Natural killer cell (primary cell): ENCODE results near the gene DBN1. TPM values are rescaled to one million over a fixed set of nuclear protein-coding genes. Genes with fewer than 3 reads are reported as not detected.

Source experiments
- ATAC-seq, 3 donors: fragments of 150-1000 bp in 2 of 3; fragments of 200-7000 bp in 1 of 3; cut with Tn5 transposase; 1 replicate in 1 of 3; 2 replicates in 2 of 3; pipeline ENCODE4 v1.10.0; 2021; ENCODE audit warnings: mild to moderate bottlenecking in 2 of 3, moderate library complexity in 2 of 3
- DNase-seq, 2 donors: peaks; one replicate each; pipeline versions ENCODE4 v3.0.0 to v3.0.0-alpha.2; 2013 to 2021; ENCODE audit warnings: mixed read lengths in 1 of 2
- H3K27ac ChIP-seq: one replicate; pipeline ENCODE4 v1.5.1; 2013; ENCODE audit warnings: mild to moderate bottlenecking, low read length
- H3K27me3 ChIP-seq: one replicate; pipeline ENCODE4 v1.6.1; 2013; ENCODE audit warnings: low read length; ENCODE audit not compliant: control insufficient read depth, insufficient read depth
- H3K36me3 ChIP-seq: one replicate; pipeline ENCODE4 v1.6.1; 2013; ENCODE audit warnings: low read length; ENCODE audit not compliant: control insufficient read depth, insufficient read depth
- H3K4me1 ChIP-seq: one replicate; pipeline ENCODE4 v1.6.1; 2013; ENCODE audit warnings: low read length; ENCODE audit not compliant: control insufficient read depth, insufficient read depth
- H3K4me3 ChIP-seq: one replicate; pipeline ENCODE4 v1.5.1; 2013; ENCODE audit warnings: low read length
- H3K9me3 ChIP-seq: one replicate; pipeline ENCODE4 v1.6.1; 2013; ENCODE audit warnings: low read length; ENCODE audit not compliant: control insufficient read depth, insufficient read depth
- H3K27ac Mint-ChIP-seq, 2 donors: one replicate each; pipeline ENCODE4 v1.8.0; 2022; ENCODE audit warnings: mild to moderate bottlenecking in 2 of 2, mixed read lengths in 2 of 2, moderate library complexity in 1 of 2
- H3K27me3 Mint-ChIP-seq, 2 donors: one replicate each; pipeline ENCODE4 v1.8.0; 2022; ENCODE audit warnings: low read depth in 2 of 2, mixed read lengths in 2 of 2
- H3K36me3 Mint-ChIP-seq: one replicate; pipeline ENCODE4 v1.8.0; 2022; ENCODE audit warnings: mixed read lengths
- H3K4me1 Mint-ChIP-seq, 2 donors: one replicate each; pipeline ENCODE4 v1.8.0; 2022; ENCODE audit warnings: mixed read lengths in 2 of 2
- H3K4me3 Mint-ChIP-seq: one replicate; pipeline ENCODE4 v1.8.0; 2022; ENCODE audit warnings: mild to moderate bottlenecking, moderate library complexity, mixed read lengths
- H3K9me3 Mint-ChIP-seq, 2 donors: one replicate each; pipeline ENCODE4 v1.8.0; 2022; ENCODE audit warnings: mixed read lengths in 2 of 2
- CTCF ChIP-seq: fragments of 200-600 bp; IDR thresholded peaks from one replicate; pipeline ENCODE4 v1.8.0; 2022; ENCODE audit warnings: antibody characterized with exemption
- WGBS: methylation state at CpG from one replicate; pipeline ENCODE4 v1.1.7; 2013; ENCODE audit warnings: missing lambda C conversion rate; ENCODE audit not compliant: insufficient coverage; 5-methylcytosine and 5-hydroxymethylcytosine counted together
- intact Hi-C: fragments of 100-400 bp; cut with micrococcal nuclease; formaldehyde crosslinking; loops from one replicate; pipeline ENCODE4 v1.14.2; 2022
- total RNA-seq, 4 donors: library from RNA; stranded (reverse); fragments of 120-200 nt in 1 of 4; gene quantifications; one replicate each; pipeline versions ENCODE4 v1.2.3 to v1.2.4, GENCODE V29; 2013 to 2022

Gene DBN1
- total RNA-seq, 3 donors from 2014 or later (not counting 1 experiment from before 2014, with no cell fraction given) = 13.7 to 25.2 (median 15.0) TPM

GRCh38 chr5:177439518-177440053 lies 33.8 kb downstream of the DBN1 start:
- Histone ChIP-seq H3K4me1 (peaks cover 44% of the 10 kb centered on the region), H3K4me3 (no peak overlapping the region), H3K36me3 (peaks cover 82% of the 10 kb centered on the region), H3K27me3 (no peaks in the 10 kb centered on the region), H3K27ac (no peak overlapping the region), H3K9me3 (no peaks in the 10 kb centered on the region)
- Mint-ChIP-seq H3K27ac (peak overlapping the region; percentile 47 to 72), H3K4me1 (peaks cover 10 to 46% of the 10 kb centered on the region in 2 donors), H3K36me3 (no peaks in the 10 kb centered on the region), H3K9me3 (no peaks in the 10 kb centered on the region), H3K27me3 (no peaks in the 10 kb centered on the region), H3K4me3 (no peak overlapping the region)
- WGBS = 97% methylated on average over 4 of the region's 4 CpGs
- peak in 1 of 2 donors; percentile 7 for DNase-seq
- no peak for ATAC-seq
- no peak for TF ChIP-seq CTCF
- intact Hi-C loops = no loop called here

- TF ChIP-seq CTCF = no peak
- intact Hi-C loops = no loop called here
- ATAC-seq = no peak
- Histone ChIP-seq H3K9me3 (no peaks in the 10 kb centered on the region), H3K36me3 (peaks cover 89% of the 10 kb centered on the region), H3K27ac (no peak overlapping the region), H3K27me3 (no peaks in the 10 kb centered on the region), H3K4me3 (no peak overlapping the region), H3K4me1 (peaks cover 48% of the 10 kb centered on the region)
- Mint-ChIP-seq H3K4me1 (peaks cover 7 to 45% of the 10 kb centered on the region in 2 donors), H3K4me3 (no peak overlapping the region), H3K27ac (peak overlapping the region; percentile 38 to 48), H3K36me3 (no peaks in the 10 kb centered on the region), H3K9me3 (no peaks in the 10 kb centered on the region), H3K27me3 (no peaks in the 10 kb centered on the region)
- no peak for DNase-seq
- WGBS = 92% methylated on average over 10 of the region's 10 CpGs
These were observed 35.0 kb downstream of the DBN1 start for GRCh38 chr5:177438468-177438867.

GRCh38 chr5:177437623-177438022 lies 35.8 kb downstream of the DBN1 start:
- TF ChIP-seq CTCF = no peak
- no peak overlapping the region for H3K4me3 ChIP-seq
- no peaks in the 10 kb centered on the region for H3K27me3 ChIP-seq
- H3K36me3 Mint-ChIP-seq = no peaks in the 10 kb centered on the region
- H3K36me3 ChIP-seq = peaks cover 92% of the 10 kb centered on the region
- peak overlapping the region; percentile 38 to 48 for H3K27ac Mint-ChIP-seq
- DNase-seq (peak in 1 of 2 donors; percentile 11), ATAC-seq (no peak)
- H3K27me3 Mint-ChIP-seq = no peaks in the 10 kb centered on the region
- no peak overlapping the region for H3K27ac ChIP-seq
- WGBS = 96% methylated on average over 4 of the region's 4 CpGs
- H3K9me3 ChIP-seq = no peaks in the 10 kb centered on the region
- H3K4me1 Mint-ChIP-seq = peaks cover 10 to 50% of the 10 kb centered on the region in 2 donors
- H3K4me1 ChIP-seq = peaks cover 56% of the 10 kb centered on the region
- H3K9me3 Mint-ChIP-seq = no peaks in the 10 kb centered on the region
- no peak overlapping the region for H3K4me3 Mint-ChIP-seq
- intact Hi-C loops = loop anchor here (1.0 kb wide), 1 partner anchor 11 kb away; no protein-coding TSS in a partner anchor
